ENCODE data around the gene SPATA21.

DNA sequence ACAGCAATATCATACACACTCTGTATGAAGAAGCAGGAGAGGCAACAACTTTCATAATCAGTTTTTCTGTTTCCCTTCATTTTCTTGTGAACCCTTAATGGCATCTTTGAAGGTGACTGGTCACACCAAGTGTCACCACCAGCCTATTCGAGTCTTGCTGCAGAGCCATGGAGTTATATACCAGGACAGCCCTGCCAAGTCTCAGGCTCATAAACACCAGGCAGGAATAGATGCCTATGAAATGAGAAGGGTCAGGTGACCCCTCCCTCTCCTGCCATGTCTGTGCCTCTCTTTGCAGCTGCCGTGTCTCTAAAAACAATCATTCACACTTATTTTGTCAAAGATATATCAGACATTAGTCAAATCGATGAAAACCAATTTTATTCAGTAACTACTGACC lies 31.3 kb upstream of the SPATA21 start:
- no peak for TF ChIP-seq POLR2AphosphoS5 (IDR thresholded peaks at IDR 0.05)
- no peak for TF ChIP-seq CTCF (IDR thresholded peaks at IDR 0.05)
- no peak for TF ChIP-seq POLR2A (IDR thresholded peaks at IDR 0.05)

Data from transverse colon (tissue), 4 donors.